ENCODE results near the gene ERMAP. TPM values are rescaled to one million over a fixed set of nuclear protein-coding genes. Genes with fewer than 3 reads are reported as not detected.

ERMAP gene
- total RNA-seq, 1 donor from 2014 or later = 1.9 TPM

DNA sequence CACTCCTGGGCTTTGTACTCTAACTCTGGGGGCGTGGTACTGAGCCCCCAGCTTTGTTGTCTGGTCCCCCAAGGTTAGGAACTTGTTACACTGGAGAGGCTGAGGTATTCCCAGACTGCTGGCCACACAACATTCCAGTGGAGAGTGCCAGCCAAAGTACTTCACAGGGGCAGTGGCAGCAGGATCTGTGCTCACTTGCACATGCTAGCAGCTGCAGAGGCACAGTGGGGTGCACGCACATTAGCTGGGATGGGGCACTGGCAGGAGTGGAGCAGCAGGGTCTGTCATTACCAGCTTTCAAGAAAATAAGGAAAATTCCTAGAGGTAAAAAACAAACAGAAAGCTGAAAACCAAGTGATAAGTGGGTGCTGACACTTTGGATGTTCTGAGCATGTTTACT, 60.5 kb downstream of the ERMAP start:
- no peak for DNase-seq

DNA sequence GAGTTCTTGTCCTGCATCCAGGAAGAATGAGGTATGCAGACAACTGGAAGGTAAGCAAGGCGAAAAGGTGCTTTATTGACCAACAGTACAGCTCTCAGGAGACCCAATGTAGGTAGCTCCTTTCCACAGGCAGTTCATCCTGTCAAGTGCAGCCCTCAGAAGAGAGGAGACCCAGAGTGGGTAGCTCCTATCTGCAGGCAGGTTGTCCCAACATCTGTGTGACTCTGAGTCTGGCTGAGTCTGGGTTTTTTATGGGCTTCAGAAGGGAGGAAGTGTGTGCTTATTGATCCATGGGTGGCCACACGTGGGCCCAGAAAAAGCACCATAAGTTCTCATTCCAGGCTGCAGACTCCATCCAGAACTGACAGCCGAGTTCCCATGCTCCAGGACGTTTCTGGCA, 63.5 kb downstream of the ERMAP start:
- no peak for DNase-seq

DNA sequence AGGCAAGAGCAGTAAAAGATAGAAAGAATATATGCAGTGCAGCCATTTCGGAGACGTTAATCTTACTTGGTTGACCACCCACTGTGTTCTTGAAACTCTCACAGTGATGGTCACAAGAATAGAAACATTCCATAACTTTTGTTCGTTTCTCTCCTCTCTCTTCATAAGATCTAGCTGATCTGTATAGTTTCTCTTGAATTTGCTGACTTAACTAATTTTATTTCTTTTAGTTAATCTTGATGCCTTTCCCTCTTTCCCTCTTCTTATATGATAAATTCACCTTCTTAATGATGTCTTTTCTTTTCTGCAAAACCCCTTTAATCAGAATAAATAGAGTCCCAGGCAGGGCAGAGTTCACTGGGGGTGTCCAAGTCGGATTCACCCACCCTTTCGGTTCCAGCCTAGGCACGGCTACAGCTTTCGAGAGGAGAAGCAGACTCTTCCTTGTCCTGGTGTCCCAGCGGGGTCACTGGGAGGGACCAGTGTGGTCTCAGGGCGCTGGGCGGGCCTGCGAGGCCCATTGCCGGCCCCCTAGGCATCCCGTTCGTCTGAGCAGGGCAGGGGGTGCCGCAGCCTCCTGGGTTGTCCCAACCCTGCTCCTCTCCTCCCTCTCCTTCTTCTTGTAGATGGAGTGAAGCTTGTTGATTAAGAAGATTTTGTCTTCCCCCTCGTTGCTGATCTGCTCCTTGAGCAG, 69.3 kb downstream of the ERMAP start:
- no peak for DNase-seq

DNA sequence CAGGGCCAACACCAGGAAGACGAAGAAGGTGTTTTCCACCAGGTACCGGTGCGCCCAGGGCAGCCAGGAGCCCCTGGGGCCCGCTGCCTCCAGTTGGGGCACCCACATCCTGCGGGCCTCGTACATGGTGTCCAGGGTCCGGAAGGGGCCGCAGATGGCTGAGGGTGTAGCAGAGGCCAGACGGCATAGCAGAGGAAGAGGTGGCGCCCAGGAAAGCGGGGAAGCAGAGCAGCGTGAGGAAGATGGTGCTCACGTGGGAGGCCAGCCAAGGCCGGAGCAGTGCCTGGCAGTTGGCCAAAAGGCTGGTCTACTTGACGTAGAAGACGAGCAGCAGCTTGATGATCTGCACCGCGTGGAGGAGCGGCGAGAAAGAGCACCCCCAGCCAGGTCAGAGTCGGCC, 69.9 kb downstream of the ERMAP start:
- no peak for DNase-seq

DNA sequence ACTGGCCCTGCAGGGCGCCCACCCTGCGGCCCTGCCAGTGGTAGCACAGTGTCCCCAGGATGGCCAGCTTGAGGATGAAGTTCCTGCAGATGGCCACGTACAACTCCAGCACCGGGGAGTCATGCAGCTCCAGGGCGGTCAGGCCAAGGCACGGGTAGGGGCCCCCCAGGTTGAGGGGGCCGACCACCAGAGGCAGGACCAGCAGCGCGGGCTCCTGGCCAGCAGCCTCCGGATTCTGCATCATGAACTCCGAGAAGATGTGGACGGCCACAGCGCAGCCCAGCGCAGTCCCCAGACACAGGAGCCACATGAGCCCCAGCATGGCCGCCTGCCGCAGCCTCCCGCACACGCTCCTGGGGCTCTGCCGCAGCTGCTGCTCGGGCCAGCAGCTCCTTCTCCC, 70.4 kb downstream of the ERMAP start:
- DNase-seq = no peak

DNA sequence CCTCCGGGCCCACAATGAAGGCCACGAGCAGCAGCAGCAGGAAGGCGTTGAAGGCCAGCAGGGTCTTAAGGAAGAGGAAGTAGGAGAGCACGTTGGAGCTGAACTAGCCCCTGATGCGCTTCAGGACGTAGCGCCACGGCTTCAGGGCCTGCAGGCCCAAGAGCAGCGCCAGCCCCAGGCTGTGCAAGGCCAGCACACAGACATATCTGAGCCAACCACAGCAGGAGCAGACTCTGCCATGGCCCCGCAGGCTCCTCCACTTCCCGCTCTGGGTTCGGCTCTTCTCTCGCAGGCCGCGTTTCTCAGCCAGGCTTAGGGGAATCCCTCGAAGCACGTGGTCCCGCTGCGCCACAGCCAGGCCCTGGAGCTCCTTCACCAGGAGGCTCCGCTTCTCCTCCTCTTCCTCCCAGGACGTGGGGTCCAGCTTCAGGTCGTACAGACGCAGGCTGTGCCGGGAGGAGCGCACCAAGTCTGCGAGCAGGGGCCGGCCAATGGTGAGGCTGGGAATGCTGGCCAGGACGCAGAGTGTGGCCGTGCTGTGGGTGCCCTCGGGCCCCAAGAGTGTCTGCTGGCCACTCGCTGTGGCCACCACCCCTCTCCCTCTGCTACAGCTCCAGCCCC, 71.2 kb downstream of the ERMAP start:
- DNase-seq = no peak

DNA sequence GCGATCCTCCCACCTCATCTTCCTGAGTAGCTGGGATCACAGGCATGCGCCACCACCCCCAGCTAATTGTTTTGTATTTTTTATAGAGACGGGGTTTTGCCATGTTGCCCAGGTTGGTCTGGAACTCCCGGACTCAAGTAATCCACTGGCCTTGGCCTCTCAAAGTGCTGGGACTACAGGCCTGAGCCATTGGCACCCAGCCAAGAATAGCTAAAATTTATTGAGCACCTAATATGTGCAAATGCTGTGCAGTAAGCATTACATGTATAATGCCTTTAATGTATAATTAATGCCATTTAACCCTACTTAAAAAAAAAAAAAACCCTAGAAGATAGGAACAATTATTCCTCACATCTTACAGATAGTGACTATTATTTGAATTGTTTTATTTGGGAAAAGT, 72.3 kb downstream of the ERMAP start:
- DNase-seq = no peak

DNA sequence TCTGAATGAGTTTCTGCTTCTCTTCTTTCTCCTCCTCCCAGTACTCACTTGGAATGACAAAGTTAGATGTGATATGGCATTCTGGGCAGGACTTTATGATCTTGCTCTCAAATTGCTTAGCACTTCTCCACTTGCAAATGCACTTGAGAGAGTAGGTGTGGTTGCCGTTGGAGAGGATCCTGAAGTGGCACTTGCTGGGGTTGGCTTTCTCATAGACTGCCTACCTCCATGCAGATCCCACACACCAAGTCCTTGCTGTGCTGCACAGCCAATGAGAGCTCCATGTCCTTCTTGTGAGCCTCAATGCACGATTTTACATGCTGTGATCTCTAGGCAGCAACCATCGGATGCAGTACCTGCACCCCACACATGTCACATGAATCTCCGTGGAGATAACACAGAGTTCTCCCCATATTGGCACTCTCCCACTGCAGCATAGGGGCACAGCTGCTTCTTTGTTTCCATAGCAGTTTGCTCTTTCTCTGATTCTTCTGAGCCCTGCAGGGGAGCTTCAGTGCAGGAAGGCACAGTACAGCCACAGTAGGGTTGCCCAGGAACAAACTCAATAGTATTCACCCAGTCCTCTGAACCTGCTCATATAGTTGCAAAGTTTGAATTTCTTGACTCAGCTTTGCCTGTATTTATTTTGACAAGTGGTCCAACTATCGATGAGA, 74.7 kb downstream of the ERMAP start:
- no peak for DNase-seq

Other genes starting within 250 kb of the ERMAP start
- gene PPIH, start 158.7 kb upstream of the ERMAP start, total RNA-seq = 16.4 TPM
- gene YBX1, start 134.7 kb upstream of the ERMAP start, total RNA-seq = 1,163 TPM
- gene CLDN19, start 76.9 kb upstream of the ERMAP start, total RNA-seq = not detected
- 10.9 TPM for gene P3H1, start 50.1 kb upstream of the ERMAP start, total RNA-seq
- gene C1orf50, start 49.9 kb upstream of the ERMAP start, total RNA-seq = 10.0 TPM
- 0.47 TPM for gene TMEM269, start 32.1 kb upstream of the ERMAP start, total RNA-seq
- 68.0 TPM for gene SVBP, start 275 bp downstream of the ERMAP start, total RNA-seq
- gene ZNF691, start 29.5 kb downstream of the ERMAP start, total RNA-seq = 7.8 TPM
- gene SLC2A1, start 141.7 kb downstream of the ERMAP start, total RNA-seq = 29.3 TPM

Data from occipital lobe (tissue), 2 donors.